AG09309 (cell line): ENCODE measurements around the gene CELF2.

Experiments
- DNase-seq: peaks from one replicate; pipeline ENCODE4 v3.0.0-alpha.2; 2010; ENCODE audit warnings: low read depth
- H3K4me3 ChIP-seq: 2 replicates; pipeline ENCODE4 v1.5.1; 2011; ENCODE audit warnings: mild to moderate bottlenecking, low read depth, low read length, moderate library complexity; ENCODE audit not compliant: control insufficient read depth
- CTCF ChIP-seq: IDR thresholded peaks from 2 replicates; pipeline ENCODE4 v1.5.1; 2011; ENCODE audit warnings: mild to moderate bottlenecking, low read depth, low read length, inconsistent platforms; ENCODE audit not compliant: insufficient read depth, control insufficient read depth; ENCODE audit errors: missing control alignments

The CELF2 gene

GRCh38 chr10:11142777-11143176, 125.1 kb downstream of the CELF2 start:
- no peak for TF ChIP-seq CTCF
- no peak overlapping the region for H3K4me3 ChIP-seq
- DNase-seq = no peak

- DNase-seq = no peak
- no peak overlapping the region for H3K4me3 ChIP-seq
- no peak for TF ChIP-seq CTCF
Measured at GRCh38 chr10:11143242-11143641, 125.6 kb downstream of the CELF2 start.

- DNase-seq = no peak
- H3K4me3 ChIP-seq = no peak overlapping the region
- no peak for TF ChIP-seq CTCF
Measured at GRCh38 chr10:11144626-11145494, 127.2 kb downstream of the CELF2 start.

GRCh38 chr10:11145495-11145855, 127.8 kb downstream of the CELF2 start:
- no peak overlapping the region for H3K4me3 ChIP-seq
- no peak for TF ChIP-seq CTCF
- no peak for DNase-seq

- no peak overlapping the region for H3K4me3 ChIP-seq
- no peak for TF ChIP-seq CTCF
- DNase-seq = no peak
Measured at GRCh38 chr10:11146402-11147171, 128.9 kb downstream of the CELF2 start.

- no peak for TF ChIP-seq CTCF
- no peak for DNase-seq
- no peak overlapping the region for H3K4me3 ChIP-seq
Measured at GRCh38 chr10:11147722-11148121, 130.1 kb downstream of the CELF2 start.
